Lower lobe of right lung (tissue), 2 donors: ENCODE data around the gene ZNF396. TPM values are rescaled to one million over a fixed set of nuclear protein-coding genes. Genes with fewer than 3 reads are reported as not detected.

ENCODE experiments used
- ATAC-seq, 2 donors: fragments of 200-7000 bp; cut with Tn5 transposase; one replicate each; pipeline ENCODE4 v1.9.1; 2020 to 2022; ENCODE audit warnings: mild to moderate bottlenecking in 2 of 2, moderate library complexity in 2 of 2
- DNase-seq: peaks from one replicate; pipeline ENCODE4 v3.0.0-alpha.2; 2020
- H3K27ac ChIP-seq: fragments of 200-600 bp; one replicate; pipeline ENCODE4 v1.8.0; 2022
- H3K27me3 ChIP-seq: fragments of 200-600 bp; one replicate; pipeline ENCODE4 v1.8.0; 2022; ENCODE audit warnings: low read depth
- H3K36me3 ChIP-seq: fragments of 200-600 bp; one replicate; pipeline ENCODE4 v1.8.0; 2022; ENCODE audit warnings: mild to moderate bottlenecking
- H3K4me1 ChIP-seq: fragments of 200-600 bp; one replicate; pipeline ENCODE4 v1.8.0; 2022
- H3K4me3 ChIP-seq: fragments of 200-600 bp; one replicate; pipeline ENCODE4 v1.8.0; 2022; ENCODE audit warnings: mild to moderate bottlenecking
- H3K9me3 ChIP-seq: fragments of 200-600 bp; one replicate; pipeline ENCODE4 v1.8.0; 2022
- intact Hi-C: fragments of 100-400 bp; cut with DNase I; formaldehyde crosslinking; loops from one replicate; pipeline ENCODE4 v1.11.0; 2022
- total RNA-seq: library from RNA; stranded (reverse); fragmentation: NEBNext Ultra II Directional; extraction: Animal tissue kit (Norgen Biotek cat#: 25700); gene quantifications from one replicate; pipeline ENCODE4 v1.2.1, GENCODE V29; 2021
- TF ChIP-seq, protein P1 (sequence below): fragments of 200-600 bp; IDR thresholded peaks from one replicate; pipeline ENCODE4 v1.8.0; 2022; ENCODE audit warnings: antibody characterized with exemption, mild to moderate bottlenecking
- donor health status: DM: no; HTN: yes; CAD: no; lungs with severe emphysema.

The ZNF396 gene
- total RNA-seq, 1 donor from 2014 or later = 4.4 TPM

DNA sequence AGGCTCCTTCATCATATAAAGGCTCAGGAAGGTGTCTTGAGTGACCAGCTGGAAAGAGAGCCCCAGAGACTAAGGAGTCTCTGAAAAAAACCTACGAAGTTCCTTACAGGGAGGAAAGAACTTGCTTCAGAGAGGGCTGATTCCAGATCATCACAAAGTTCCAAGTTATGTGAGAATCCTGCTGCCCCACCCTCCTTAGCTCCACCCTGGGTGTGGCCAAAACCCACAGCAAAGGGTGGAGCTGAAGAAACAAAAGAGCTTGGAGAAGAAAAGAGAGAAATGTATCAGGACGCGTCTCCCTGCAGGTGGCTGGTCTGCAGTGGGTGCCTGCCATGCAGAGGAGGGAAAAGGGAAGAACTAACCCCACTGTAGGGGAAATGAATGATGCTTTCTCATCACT is 32.8 kb upstream of the ZNF396 start:
- H3K4me3 ChIP-seq = no peak overlapping the region
- no peaks in the 10 kb centered on the region for H3K36me3 ChIP-seq
- TF ChIP-seq, protein P1, sequence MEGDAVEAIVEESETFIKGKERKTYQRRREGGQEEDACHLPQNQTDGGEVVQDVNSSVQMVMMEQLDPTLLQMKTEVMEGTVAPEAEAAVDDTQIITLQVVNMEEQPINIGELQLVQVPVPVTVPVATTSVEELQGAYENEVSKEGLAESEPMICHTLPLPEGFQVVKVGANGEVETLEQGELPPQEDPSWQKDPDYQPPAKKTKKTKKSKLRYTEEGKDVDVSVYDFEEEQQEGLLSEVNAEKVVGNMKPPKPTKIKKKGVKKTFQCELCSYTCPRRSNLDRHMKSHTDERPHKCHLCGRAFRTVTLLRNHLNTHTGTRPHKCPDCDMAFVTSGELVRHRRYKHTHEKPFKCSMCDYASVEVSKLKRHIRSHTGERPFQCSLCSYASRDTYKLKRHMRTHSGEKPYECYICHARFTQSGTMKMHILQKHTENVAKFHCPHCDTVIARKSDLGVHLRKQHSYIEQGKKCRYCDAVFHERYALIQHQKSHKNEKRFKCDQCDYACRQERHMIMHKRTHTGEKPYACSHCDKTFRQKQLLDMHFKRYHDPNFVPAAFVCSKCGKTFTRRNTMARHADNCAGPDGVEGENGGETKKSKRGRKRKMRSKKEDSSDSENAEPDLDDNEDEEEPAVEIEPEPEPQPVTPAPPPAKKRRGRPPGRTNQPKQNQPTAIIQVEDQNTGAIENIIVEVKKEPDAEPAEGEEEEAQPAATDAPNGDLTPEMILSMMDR = no peak
- no peaks in the 10 kb centered on the region for H3K27me3 ChIP-seq
- no peak for ATAC-seq
- intact Hi-C loops = no loop called here
- H3K27ac ChIP-seq = no peak overlapping the region
- no peaks in the 10 kb centered on the region for H3K9me3 ChIP-seq
- no peak for DNase-seq
- peaks cover 4% of the 10 kb centered on the region for H3K4me1 ChIP-seq

GRCh38 chr18:35408843-35409261 is 31.7 kb upstream of the ZNF396 start:
- Histone ChIP-seq H3K4me1 (peaks cover 3% of the 10 kb centered on the region), H3K4me3 (no peak overlapping the region), H3K9me3 (no peaks in the 10 kb centered on the region), H3K36me3 (no peaks in the 10 kb centered on the region), H3K27ac (no peak overlapping the region), H3K27me3 (no peaks in the 10 kb centered on the region)
- intact Hi-C loops = no loop called here
- TF ChIP-seq, protein P1 = no peak
- peak in 1 of 2 donors; percentile 39 for ATAC-seq
- DNase-seq = no peak

DNA sequence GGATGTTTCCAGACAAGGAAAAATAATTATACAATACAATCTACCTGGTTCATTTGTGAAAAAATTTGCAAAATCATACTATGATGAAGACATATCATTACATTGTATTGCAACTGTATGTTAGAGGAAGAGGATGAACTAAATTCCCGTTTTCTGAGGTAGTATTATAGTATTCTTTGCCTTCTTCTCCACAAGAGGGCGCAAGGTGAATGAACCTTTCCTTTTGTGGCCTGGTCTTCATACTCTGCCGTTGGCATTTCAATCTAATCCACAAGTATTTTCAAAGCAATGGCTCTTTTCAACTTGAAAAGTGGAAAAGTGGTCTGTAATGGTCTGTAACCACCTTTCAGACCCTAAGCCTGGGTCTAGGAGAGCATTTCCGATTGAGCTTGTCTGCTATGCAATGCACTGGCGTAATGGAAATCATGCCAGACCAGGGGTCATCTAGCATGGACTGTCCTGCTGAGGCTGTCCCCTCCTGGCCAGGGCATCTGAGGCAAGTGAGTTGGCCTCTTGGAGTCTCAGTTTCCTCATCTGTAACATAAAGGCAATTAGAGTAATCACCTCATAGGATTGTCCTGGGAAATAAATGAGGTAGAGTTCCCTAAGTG is 30.8 kb upstream of the ZNF396 start:
- no peak overlapping the region for H3K4me3 ChIP-seq
- H3K27me3 ChIP-seq = no peaks in the 10 kb centered on the region
- no peak overlapping the region for H3K27ac ChIP-seq
- no peak for DNase-seq
- ATAC-seq = peak; percentile 83 to 92
- intact Hi-C loops = no loop called here
- no peaks in the 10 kb centered on the region for H3K36me3 ChIP-seq
- TF ChIP-seq, protein P1 = peak; percentile 76
- H3K4me1 ChIP-seq = peaks cover 3% of the 10 kb centered on the region
- no peaks in the 10 kb centered on the region for H3K9me3 ChIP-seq

GRCh38 chr18:35406666-35407065 is 29.5 kb upstream of the ZNF396 start:
- intact Hi-C loops = no loop called here
- peaks cover 3% of the 10 kb centered on the region for H3K4me1 ChIP-seq

GRCh38 chr18:35397976-35398375 is 20.8 kb upstream of the ZNF396 start:
- intact Hi-C loops = no loop called here
- Histone ChIP-seq H3K9me3 (no peaks in the 10 kb centered on the region), H3K27ac (no peak overlapping the region), H3K36me3 (no peaks in the 10 kb centered on the region), H3K27me3 (no peaks in the 10 kb centered on the region), H3K4me3 (no peak overlapping the region), H3K4me1 (no peaks in the 10 kb centered on the region)
- TF ChIP-seq, protein P1 = no peak
- no peak for DNase-seq
- ATAC-seq = no peak

More at GRCh38 chr18:35406666-35407065, 29.5 kb upstream of the ZNF396 start:
- H3K9me3 ChIP-seq = no peaks in the 10 kb centered on the region
- H3K27ac ChIP-seq = no peak overlapping the region
- no peaks in the 10 kb centered on the region for H3K27me3 ChIP-seq
- DNase-seq (no peak), ATAC-seq (peak in 1 of 2 donors; percentile 37)
- H3K36me3 ChIP-seq = no peaks in the 10 kb centered on the region
- TF ChIP-seq, protein P1 = no peak
- no peak overlapping the region for H3K4me3 ChIP-seq
